GM23248 (cell line): ENCODE data around the gene DOCK9.

ENCODE experiments used
- EZH2 ChIP-seq: fragments of 200-600 bp; sonication (generic); IDR thresholded peaks from 2 replicates; pipeline ENCODE4 v1.6.1; 2018; ENCODE audit warnings: antibody characterized with exemption, mild to moderate bottlenecking; ENCODE audit not compliant: insufficient read depth, poor library complexity, severe bottlenecking
- EZH2phosphoT487 ChIP-seq: fragments of 200-600 bp; sonication (generic); IDR thresholded peaks from 2 replicates; pipeline ENCODE4 v1.6.1; 2018; ENCODE audit warnings: antibody characterized with exemption, moderate library complexity, mild to moderate bottlenecking, low read depth; ENCODE audit not compliant: insufficient read depth

- TF ChIP-seq EZH2phosphoT487, result no peak
- no peak for TF ChIP-seq EZH2
Observed at GRCh38 chr13:98769736-98770135, 208.1 kb downstream of the DOCK9 start.
